NCI-H2107 treated with DMSO at 0.1 percent for 48 hours (cell line): ENCODE results near the gene TIMM13.

Experiments
- DNase-seq: peaks from one replicate; lab custom pipeline; 2025; ENCODE audit not compliant: unreplicated experiment; lab: John Stamatoyannopoulos, UW

The TIMM13 gene

DNA sequence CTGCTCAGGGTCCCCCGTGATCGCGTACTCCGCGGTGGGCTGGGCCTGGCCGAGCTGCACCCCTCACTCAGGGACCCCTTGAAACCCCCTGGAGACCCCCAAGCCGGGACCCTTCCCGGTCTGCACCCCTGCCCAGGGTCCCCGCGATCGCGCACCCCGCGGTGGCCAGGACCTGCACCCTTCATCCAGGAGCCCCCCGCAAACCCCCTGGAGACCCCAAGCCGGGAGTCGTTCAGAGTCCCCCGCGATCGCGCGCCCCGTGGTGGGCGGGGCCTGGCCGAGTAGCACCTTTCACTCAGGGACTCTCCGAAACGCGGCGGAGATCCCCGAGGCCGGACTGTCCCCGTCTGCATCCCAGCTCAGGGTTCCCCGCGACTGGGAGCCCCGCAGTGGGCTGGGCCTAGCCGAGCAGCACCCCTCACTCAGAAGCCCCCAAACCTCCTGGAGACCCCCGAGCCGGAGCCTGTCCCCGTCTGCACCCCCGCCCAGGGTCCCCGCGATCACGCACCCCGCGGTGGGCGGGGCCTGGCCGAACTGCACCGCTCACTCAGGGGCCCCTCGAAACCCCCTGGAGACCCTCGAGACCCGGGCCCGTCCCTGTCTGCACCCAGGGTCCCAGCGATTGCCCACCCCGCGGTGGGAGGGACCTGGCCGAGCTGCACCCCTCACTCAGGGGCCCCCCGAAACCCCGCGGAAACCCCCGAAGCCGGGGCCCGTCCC, 28.6 kb upstream of the TIMM13 start:
- DNase-seq, result no peak

DNA sequence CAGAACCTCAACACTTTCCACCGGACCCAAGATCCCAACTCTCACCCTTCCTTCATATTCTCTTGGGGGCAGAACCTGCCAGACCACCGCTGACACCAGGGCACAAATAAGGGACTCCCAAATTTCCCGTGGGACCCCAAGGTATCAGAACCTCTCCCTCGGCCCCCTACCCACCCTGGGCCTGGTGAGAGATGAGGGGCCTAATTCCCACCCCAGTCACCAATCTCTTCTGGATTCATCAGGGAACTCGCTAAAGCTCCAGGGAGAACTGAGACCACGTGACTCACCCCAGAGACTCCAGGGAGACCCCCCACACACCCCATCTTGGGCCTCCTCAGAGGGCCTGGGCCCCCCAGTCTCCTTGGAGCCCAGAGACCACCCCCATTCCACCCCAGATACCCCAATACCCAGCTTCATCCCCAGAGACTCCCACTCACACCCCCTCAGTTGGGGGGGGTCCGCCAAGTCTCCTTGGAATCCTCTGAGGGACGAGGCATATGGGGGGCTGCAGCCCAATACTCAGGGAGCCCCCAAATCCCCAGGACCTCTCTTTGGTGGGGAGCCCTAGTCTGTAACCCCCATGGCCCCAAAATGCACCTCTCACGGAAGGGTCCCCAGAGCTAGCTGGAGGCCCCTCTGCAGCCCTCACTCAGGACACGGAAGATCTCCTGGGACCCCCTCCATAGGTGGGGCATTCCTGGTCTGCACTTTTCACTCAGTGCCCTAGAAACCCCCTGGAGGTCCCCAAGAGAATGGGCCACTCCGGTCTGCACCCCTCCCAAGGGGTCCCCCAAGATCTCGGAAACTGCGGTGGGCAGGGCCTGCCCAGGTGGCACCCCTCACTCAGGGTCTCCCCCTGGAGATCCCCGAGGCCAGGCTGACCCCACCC, 27.8 kb upstream of the TIMM13 start:
- DNase-seq, result no peak

DNA sequence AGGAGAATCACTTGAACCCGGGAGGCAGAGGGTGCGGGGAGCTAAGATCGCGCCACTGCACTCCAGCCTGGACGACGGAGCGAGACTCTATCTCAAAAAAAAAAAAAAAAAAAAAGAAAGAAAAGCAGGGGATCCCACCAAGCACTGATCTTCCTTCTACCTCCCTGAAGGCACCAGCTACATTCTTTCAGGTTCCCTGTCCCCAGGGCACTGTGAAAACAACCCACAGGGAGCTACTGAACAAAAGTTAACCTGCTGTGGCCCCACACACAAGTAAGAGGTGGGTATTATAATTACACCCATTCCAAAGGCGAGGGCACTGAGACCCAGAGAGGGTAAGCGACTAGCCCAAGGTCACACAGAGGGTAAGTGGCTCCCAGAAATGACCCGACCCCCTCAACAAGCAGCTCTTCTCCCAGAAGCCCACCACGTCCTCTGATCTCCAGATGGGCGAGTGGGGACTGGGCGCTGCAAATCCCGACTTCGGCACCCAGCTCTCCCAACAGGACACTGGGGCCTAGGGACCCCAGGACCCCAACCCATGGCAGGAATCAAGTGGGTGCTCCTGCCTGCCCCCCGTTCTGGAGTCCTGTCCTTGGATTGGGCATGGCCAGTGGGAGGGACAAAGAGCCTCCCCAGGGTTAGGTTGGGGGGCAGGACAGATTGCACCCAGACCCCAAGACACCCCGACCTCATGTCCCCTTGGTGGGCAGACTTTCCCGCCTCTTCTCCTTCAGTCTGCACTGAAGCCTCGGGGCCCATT, 27.0 kb upstream of the TIMM13 start:
- no peak for DNase-seq

DNA sequence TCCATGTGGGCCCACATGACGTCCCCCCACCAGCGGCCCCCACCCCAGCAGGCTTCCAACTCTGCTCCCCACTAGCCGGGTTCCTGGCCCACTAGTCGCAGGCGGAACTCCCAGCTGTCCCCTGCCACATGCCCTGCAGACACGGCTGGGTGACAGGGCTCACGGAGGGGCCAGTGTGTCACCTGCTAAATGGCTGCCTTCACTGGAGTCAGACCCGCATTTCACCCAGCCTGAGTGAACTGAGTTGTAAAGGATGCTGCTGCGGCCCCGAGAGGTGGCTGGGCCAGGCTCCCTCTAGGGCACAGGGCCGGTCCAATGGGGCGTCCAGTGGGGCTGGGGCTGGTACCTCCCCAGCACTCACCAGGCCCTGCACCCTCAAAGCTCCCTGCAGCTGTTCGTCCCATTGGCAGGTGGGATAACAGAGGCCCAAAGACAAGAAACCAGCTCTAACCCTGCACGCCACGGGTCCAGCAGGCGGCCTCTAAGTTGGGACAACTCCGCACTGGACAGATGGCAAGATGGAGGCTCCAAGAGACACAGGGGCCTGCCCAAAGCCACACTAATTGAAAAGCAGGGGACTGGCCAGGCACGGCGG, 26.1 kb upstream of the TIMM13 start:
- no peak for DNase-seq

DNA sequence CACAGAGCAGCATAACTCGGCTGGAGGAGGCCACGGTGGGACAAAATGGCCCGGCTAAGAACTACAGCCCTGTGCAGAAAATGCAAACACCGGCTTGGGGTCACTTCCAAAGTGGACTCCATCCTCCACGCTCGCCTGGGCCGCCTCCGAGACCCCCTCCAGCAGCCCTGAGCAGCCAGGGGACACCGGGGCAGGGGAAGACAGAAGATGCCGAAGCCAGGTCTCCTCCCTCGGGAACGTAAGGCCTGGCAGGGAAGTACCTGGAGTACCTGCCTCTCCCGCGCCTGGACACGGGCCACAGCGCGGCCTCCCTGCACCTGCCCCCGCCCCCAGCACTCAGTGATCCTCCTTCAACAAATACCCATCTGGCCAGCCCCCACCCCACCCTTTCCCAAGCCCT, 24.4 kb upstream of the TIMM13 start:
- no peak for DNase-seq

DNA sequence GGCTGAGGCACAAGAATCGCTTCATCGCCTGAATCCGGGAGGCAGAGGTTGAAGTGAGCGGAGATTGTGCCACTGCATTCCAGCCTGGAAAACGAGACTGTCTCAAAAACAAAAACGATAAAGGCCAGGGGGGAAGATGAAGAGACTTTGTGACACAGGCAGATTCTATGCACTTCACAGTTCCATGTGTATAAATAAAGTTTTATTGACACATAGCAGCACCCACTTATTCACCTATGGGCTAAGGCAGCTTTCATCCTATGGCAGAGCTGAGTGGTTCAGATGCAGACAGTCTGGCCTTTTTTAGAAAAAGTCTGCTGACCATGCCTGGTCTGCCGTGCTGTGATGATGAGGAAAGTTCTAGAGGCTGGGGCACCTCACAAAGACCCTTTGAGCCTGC, 23.8 kb upstream of the TIMM13 start:
- no peak for DNase-seq

DNA sequence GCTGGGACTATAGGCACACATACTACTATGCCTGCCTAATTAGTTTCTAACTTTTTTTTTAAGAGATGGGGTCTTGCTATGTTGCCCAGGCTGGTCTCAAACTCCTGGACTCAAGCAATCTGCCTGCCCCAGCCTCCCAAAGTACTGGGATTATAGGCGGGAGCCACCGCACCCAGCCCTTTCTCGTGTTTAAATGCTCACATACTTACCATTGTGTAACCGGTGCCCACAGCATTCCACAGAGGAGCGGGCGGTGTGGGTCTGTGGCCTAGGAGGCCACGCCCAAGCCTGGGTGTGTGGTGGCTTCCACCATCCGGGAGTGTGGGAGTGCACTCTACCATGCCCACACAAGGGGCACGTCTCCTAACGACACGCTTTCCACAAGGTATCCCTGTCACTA, 21.6 kb upstream of the TIMM13 start:
- DNase-seq, result no peak

DNA sequence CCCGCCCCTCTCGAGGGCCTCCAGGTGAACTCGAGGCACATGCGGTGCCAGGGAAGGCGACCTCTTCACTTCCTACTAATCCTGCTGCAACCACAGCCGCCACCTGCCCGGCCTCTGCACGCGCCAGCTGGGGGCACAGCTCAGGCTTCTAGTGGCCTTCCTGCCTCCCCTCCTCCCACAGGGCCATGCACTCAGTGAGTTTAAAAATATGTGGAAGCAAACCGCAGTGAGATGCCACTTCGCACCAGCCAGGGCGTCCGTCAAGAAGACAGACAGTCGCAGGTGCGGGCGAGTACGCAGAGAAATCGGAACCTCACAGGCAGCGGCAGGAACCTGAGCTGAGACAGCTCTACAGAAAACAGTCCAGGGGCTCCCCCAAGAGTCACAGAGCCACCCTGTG, 19.0 kb upstream of the TIMM13 start:
- peak; percentile 93 for DNase-seq

DNA sequence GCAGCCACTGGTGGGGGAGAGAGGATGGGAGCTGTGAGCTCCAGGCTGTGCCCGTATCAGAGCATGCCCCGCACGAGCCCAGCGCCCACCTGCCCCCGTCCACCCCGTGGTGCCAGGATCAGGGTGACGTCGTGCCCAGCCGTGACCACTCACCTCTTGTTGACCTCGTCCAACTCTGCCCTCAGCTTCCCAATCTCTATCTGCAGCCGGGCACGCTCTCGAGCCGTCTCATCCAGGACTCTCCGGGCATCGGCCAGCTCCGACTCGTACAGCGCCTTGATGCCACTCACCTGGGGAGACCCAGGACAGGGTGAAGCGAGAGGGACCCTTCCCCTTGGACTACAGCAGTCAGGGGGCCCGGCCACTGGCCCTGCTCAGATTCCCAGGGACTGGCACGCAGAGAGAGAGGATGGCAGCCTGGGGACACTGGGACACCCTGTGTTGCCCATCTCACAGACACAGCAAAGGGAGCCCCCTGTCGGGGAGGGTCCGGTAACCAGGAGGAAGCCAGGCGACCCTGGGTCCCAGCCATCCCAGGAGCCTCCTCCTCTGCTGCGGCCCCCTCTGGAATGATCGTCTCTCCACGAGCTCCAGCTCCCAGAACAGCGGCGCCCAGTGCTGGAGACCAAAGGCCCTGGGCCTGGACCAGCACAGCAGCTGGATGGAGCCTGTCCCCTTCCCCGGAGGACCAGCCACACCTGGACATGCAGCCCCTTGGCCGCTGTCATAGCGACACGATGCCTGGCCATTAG, 17.0 kb upstream of the TIMM13 start:
- DNase-seq, result no peak

DNA sequence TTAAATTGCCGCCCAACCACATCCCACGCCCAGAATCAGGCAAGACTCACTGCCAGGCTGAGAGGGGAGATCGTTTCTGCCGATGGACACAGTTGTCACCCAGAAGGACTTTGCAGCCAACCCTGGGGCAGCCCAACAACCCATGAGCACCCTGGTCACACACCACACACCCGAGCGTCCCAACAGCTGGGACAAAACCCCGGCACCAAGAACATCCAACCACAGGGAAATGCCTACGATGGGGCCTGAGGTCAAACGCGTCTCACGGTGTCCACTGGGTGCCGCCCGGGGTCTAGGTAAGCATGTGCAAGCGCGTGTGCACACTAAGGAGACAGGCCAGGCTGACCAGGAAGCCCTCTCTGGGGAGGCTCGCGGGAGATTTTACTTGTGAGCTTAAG, 16.4 kb upstream of the TIMM13 start:
- DNase-seq, result no peak

DNA sequence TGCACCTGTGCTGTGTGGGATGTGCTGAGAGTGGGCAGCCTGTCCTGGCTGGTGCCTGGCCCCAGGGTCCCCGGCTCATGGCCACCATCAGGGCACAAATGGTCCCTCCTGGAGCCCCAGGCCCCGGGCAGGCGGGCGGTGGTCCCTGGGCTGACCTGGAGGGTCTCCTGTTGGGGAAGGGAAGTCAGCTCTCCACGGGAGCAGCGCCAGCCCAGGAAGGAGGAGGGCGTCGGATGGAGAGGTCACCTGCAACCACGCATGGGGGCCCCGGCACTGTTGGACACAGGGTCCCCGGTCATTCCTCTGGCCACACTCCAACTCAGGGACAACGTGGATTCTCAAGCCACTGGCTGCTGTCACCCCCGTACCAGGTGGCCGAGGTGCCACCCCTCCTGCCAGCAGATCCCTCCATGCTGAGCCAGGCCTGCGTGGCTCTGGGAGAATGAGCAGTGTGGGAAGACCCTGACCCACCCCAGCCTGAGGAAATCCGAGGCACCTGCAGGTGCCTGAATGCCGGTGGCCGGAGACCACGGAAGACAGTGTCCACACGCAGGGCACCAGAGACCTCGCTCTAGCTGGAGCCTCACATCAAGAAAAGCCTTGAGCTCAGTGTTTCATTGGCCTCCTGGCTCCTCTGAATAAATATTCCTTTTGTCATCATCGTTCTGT, 15.9 kb upstream of the TIMM13 start:
- DNase-seq, result no peak

DNA sequence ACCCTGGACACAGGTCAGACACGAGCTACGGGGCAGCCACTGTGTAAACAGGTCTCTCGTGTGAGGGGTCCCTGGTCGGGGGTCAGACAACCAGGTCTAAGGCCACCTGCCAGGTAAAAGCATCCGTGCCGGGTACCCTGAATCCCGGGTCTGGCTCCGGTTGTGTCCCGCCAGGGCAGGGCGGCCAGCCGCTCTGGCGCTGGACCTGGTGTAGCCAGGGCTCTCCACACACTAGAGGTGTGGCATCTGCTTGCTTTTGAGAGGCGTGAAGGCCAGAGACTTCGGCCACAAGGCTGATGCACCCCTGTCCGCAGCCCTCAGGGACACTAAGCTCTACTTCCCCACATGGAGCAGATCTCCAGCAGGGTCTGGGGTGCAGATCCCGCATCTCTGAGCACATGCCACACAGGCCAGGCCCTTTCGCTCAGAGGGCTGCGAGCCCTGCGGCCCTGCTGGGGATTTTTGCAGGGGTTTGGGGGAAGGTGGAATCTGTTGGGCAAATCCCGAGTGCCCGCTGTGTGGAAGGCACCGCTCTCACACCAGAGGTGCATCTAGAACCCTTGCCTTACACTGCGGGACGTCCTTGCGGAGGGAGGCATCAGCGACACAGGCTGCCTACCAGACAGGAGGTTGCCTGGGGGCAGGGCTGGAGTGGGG, 13.8 kb upstream of the TIMM13 start:
- no peak for DNase-seq

DNA sequence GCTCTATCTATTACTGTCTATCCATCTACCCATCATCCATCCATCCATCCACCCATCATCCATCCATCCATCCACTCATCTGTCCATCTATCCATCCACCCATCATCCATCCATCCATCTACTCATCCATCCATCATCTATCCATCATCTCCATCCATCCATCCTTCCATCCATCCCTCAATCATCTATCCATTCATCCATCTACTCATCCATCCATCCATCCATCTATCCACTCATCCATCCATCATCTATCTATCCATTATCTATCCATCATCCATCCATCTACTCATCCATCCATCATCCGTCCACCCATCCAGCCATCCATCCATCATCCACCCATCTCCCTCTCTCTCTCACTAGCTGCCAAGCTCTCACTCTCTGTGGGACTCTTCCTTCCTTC, 13.1 kb upstream of the TIMM13 start:
- no peak for DNase-seq

DNA sequence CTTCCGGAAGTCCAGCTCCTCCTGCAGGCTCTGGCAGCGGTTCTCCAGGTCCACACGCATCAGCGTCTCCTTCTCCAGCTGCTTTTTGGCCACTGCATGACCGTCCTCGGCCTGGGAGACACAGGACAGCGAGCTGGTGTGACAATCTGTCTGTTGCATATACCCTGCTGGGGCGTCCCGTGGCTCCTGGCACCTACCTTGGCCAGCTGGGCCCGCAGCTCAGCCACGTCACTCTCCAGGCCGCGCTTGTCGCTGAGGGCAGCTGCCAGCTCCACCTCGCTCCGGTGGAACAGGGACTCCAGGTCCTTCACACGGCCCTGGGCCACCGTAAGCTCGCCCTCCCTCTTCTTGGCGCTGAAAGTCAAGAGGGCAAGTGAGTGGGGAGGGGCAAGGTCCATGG, 10.8 kb upstream of the TIMM13 start:
- DNase-seq, result no peak

DNA sequence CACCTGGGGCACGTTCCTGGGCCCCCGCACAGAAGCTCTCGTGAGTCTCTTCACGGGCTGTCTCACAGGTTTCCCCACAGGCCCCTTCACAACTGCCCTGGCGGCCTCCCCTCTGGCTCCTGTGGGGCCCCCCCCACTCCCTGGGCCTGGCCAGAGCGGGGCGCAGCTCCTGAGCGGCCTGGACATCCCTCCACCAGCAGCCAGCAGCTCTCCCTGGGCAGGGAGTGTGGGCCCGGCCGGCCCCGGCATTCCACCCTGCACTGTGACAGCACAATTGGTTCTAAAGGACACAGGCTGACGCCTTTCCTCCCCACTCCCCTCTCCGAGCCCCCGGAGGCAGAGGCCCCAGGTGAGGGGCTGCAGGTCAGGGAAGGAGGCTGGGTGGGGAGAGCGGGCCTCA, 9.5 kb upstream of the TIMM13 start:
- no peak for DNase-seq

DNA sequence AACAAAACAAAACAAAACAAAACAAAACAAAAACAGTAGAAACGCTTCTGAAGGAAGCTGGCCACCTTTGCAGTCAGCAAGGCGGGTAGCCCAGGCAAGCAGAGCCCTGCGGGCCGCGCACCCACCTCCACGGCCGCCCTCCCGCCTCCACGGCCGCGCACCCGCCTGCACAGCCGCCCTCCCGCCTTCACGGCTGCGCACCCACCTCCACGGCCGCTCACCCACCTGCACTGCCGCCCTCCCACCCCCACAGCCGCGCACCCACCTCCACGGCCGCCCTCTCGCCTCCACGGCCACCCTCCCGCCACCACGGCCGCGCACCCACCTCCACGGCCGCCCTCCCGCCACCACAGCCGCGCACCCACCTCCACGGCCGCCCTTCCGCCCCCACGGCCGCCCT, 9.0 kb upstream of the TIMM13 start:
- no peak for DNase-seq

DNA sequence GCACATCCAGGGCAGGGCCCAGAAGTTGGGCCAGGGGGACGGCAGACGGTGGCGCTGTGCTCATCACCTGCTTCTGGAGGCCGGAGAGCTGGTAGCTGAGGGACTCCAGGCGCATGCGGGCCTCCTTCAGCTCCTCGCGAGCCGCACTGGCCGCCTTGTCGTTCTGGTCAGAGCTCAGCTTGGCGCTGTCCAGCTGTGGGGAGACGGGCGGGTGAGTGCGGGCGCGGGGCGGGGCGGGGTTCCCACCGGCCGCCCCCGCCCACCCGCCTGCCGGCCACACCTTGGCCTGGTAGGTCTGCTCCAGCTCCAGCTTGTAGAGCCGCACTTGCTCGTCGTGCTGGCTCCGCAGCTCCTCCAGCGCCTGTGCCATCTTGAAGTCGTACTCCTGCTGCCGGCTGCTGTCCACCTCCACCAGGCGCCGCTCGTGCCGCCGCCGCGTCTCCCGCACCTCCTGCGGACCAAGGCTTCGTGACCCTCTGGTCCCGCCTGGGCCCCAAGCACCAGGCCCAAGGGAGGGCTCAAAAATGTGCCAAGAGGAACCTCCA, 7.4 kb upstream of the TIMM13 start:
- DNase-seq, result no peak

DNA sequence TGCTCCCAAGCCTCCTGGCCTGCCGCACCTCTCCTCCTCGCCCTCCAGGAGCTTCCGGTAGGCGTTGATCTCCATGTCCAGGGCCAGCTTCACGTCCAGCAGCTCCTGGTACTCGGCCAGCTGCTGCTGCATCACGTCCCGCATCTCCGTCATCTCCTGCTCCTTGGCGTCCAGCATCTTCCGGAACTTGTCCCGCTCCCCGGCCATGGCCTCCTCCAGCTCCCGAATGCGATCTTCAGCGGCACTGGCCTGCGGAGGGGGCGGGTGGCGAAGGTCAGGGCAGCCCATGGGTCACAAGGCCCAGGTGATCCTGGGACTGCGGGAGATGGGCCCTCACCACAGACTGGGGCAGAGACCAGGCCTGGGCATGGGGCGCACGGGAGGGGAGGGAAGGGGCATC, 6.9 kb upstream of the TIMM13 start:
- no peak for DNase-seq

DNA sequence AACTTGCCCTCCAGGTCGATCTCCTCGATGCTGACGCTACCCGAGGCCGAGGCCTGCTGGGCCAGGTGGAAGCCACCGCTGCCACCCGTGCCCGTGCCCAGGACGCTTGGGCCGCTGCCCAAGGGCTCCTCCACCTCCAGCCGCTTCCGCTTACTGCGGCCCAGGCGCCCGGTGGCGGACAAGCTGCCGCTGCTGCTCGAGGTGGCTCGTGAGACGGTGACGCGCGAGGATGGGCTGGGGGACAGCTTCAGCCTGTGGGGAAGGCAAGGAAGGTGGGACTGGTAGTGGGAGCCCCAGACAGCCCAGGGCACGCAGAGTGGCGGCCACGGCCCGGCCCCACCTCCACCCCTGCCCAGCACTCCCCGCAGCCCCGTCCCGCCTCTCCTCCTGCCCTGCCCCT, 6.5 kb upstream of the TIMM13 start:
- no peak for DNase-seq
